ENCODE data around the gene ZNF454. TPM values are rescaled to one million over a fixed set of nuclear protein-coding genes. Genes with fewer than 3 reads are reported as not detected.

Gene ZNF454
- total and polyA plus RNA-seq, 5 experiments from 2014 or later: 0.33 to 0.49 TPM; not detected in 3

DNA sequence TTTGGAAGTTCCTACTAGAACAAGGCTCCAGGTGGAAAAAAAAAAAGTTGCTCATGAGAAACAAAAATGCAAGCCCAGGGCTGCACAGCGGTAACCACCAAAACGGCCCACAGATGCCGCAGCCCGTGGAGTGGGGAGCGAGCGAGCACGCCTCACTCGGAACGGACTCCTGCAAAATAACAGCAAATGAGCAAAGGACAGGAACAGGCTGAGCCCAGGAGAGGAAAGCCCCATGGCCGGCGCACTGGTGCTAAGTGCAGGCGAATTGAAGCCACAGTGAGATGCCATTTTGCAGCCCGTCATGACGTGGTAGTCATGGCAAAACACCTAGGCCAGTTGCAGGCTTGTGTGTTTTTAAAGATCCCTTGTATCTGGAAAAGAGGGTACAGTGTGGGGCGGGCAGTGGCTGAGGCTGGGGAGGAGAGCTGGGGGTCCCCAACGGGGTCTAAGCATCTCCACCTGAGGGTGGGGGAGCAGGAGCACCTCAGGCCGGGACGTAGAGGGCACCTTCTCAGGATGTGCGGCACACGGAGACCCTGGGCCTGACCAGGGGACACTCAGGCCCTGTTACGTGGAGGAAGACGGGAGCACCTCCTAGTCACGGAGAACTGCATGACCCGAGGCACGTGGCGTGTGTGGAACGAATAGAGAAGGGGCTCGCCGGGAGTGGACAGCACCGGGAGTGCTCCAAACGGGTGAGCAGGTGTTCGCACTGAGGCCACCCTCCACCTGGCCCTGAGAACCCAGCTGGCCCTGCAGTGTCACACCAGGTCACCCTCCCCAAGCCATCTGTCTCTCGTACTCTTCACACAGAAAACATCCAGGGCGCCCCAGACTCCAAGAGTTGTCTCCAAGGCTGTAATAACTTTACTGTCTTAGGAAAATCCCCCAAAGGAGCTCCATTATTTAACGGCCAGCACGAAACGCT lies 43.4 kb downstream of the ZNF454 start:
- DNase-seq (no peak), ATAC-seq (no peak)
- Mint-ChIP-seq H3K9me3 (peaks cover 0 to 61% (median 48%) of the 10 kb centered on the region in 9 donors), H3K4me1 (no peaks in the 10 kb centered on the region), H3K4me3 (no peak overlapping the region), H3K36me3 (peaks cover 0 to 19% (median 4%) of the 10 kb centered on the region in 3 donors), H3K27me3 (peaks cover 0 to 2% (median 0%) of the 10 kb centered on the region in 5 donors), H3K27ac (no peak overlapping the region)
- POLR2A ChIA-PET: no interaction called here

GRCh38 chr5:178986326-178986960 lies 45.4 kb downstream of the ZNF454 start:
- Mint-ChIP-seq H3K4me1 (no peaks in the 10 kb centered on the region), H3K4me3 (no peak overlapping the region), H3K27ac (no peak overlapping the region), H3K9me3 (peaks cover 0 to 57% (median 32%) of the 10 kb centered on the region in 9 donors), H3K27me3 (peaks cover 0 to 2% (median 0%) of the 10 kb centered on the region in 5 donors), H3K36me3 (peaks cover 0 to 8% (median 0%) of the 10 kb centered on the region in 3 donors)
- DNase-seq: no peak
- POLR2A ChIA-PET: no interaction called here
- no peak for ATAC-seq

GRCh38 chr5:178988436-178989220 lies 47.6 kb downstream of the ZNF454 start:
- no peak overlapping the region for H3K4me3 Mint-ChIP-seq
- ATAC-seq: no peak
- peaks cover 0 to 5% (median 0%) of the 10 kb centered on the region in 3 donors for H3K36me3 Mint-ChIP-seq
- DNase-seq: no peak
- H3K27ac Mint-ChIP-seq: no peak overlapping the region
- H3K4me1 Mint-ChIP-seq: peaks cover 0 to 8% (median 2%) of the 10 kb centered on the region in 4 donors
- POLR2A ChIA-PET: no interaction called here
- peaks cover 0 to 38% (median 16%) of the 10 kb centered on the region in 9 donors for H3K9me3 Mint-ChIP-seq
- H3K27me3 Mint-ChIP-seq: peaks cover 9 to 22% (median 20%) of the 10 kb centered on the region in 5 donors

DNA sequence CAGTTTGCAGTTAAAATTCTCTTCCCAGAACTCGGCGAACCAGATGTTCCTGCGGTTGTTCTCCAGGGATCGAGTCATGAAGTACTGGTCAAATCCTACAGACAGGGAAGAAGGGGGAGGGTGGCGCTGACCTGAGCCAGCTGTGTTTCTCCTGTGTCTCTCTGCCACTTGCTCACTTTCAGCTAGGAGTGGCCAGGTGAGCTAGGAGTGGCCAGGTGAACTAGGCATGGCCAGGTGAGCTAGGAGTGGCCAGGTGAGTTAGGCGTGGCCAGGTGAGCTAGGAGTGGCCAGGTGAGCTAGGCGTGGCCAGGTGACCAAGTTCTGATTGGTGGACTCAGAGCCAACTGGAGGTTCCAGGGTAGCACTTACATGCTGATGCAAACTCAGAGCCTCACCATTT lies 48.3 kb downstream of the ZNF454 start:
- no peak overlapping the region for H3K4me3 Mint-ChIP-seq
- H3K36me3 Mint-ChIP-seq: peaks cover 0 to 5% (median 0%) of the 10 kb centered on the region in 3 donors
- ATAC-seq: no peak
- H3K27me3 Mint-ChIP-seq: peaks cover 10 to 27% (median 24%) of the 10 kb centered on the region in 5 donors
- H3K4me1 Mint-ChIP-seq: peaks cover 0 to 12% (median 2%) of the 10 kb centered on the region in 4 donors
- H3K27ac Mint-ChIP-seq: no peak overlapping the region
- H3K9me3 Mint-ChIP-seq: peaks cover 0 to 35% (median 16%) of the 10 kb centered on the region in 9 donors
- POLR2A ChIA-PET: no interaction called here
- no peak for DNase-seq

DNA sequence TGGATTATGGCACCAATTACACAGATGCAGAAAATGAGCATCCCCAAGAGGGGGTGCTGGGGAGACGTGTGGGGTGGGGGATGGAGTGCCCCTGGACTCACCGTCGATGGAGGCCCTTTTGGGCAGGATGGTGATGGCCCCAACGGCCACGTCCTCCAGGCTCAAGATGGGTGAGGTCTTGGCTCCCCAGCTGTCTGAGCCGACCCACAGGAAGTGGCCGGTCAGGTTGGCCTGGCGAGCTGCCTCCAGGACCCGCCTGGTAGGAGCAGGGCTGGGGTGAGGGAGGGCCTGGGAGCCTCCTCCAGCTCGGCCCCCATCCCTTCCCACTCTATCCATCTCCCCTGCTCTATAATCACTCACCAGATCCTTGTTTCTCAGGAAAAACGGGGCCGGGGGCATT lies 49.5 kb downstream of the ZNF454 start:
- Mint-ChIP-seq H3K4me1 (peaks cover 2 to 12% (median 4%) of the 10 kb centered on the region in 4 donors), H3K4me3 (no peak overlapping the region), H3K9me3 (peaks cover 0 to 30% (median 16%) of the 10 kb centered on the region in 9 donors), H3K27me3 (peaks cover 12 to 32% (median 29%) of the 10 kb centered on the region in 5 donors), H3K27ac (no peak overlapping the region), H3K36me3 (peaks cover 0 to 5% (median 0%) of the 10 kb centered on the region in 3 donors)
- POLR2A ChIA-PET: no interaction called here
- no peak for DNase-seq
- no peak for ATAC-seq

DNA sequence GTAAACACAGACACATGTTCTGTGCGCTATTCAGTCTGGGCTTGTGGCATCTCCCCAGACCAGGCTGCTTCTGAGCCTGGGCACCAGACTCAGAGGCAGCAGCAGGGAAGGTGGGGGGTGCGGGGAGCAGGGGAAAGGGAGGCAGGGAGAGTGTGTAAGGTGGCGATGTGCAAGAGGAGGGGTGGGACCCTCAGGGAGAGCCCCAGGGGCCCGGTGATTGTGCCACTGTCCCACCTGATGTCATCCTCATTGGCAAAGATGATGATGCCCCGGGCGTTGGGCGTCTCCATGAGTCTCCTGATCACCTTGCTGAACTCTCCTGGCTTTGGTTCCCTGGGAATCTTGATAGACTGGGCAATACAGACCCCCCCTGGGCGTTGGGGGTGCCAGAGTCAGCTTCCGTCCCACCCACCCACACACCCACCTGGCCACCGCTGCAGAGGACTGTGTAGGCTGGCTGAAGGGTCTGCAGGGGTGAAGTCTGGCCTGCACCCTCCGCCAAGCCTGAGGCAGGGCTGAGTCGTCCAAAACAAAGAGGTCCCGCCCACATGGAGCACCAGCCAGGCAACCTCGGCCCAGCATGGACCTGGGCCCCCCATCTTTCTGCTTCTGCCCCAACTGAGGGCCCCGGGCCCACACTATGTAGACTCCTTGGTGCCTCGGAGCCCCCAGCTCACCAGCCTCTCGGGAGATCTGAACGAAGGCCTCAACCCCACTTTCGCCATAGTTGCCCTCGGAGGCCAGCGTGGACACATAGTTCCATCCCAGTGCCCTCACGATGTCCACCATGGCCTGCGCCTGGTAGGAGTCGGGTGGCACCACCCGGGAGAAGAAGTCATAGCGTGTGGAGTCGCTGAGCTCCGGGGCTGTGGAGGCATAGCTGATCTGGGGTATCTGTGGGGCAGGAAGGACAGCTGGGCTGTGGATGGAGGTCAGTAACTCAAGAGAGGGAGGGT lies 50.5 kb downstream of the ZNF454 start:
- ATAC-seq (no peak), DNase-seq (no peak)
- Mint-ChIP-seq H3K4me3 (no peak overlapping the region), H3K9me3 (peaks cover 0 to 29% (median 16%) of the 10 kb centered on the region in 9 donors), H3K36me3 (peaks cover 0 to 5% (median 0%) of the 10 kb centered on the region in 3 donors), H3K27ac (no peak overlapping the region), H3K27me3 (peaks cover 16 to 42% (median 34%) of the 10 kb centered on the region in 5 donors), H3K4me1 (peaks cover 3 to 12% (median 5%) of the 10 kb centered on the region in 4 donors)
- POLR2A ChIA-PET: no interaction called here

DNA sequence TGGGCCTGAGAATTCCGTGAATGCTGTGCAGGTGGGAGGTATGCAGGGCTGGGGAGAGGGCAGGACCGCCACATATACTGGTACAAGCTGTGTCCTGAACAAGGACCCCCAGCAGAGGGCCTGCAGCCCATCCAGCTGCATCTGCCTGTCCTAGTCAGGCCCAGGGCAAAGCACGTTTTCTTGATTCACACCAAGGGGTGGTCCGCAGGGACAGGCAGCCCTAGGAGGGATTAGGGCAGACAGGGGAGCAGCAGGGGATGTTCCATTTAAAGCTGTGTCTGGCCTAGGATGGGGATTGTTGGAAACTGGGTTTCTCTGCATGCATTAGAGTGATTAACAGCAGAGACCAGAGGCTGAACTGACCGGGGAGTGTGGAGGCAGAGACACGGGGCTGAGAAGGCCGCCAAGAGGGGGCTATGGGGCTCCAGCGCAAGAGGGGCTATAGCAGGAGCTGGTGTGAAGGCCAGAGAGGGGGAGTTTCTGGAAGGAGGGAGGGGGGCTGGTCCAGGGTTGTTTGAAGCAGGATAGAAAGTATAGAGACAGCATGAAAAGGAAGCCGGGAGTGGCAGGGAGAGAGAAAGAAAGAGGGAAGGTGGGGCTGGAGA lies 51.4 kb downstream of the ZNF454 start:
- Mint-ChIP-seq H3K9me3 (peaks cover 0 to 24% (median 11%) of the 10 kb centered on the region in 9 donors), H3K27ac (no peak overlapping the region), H3K4me1 (peaks cover 3 to 12% (median 5%) of the 10 kb centered on the region in 4 donors), H3K4me3 (peak overlapping the region in 2 of 10 donors; percentile 27 to 39), H3K36me3 (peaks cover 0 to 5% (median 0%) of the 10 kb centered on the region in 3 donors), H3K27me3 (peaks cover 17 to 51% (median 34%) of the 10 kb centered on the region in 5 donors)
- ATAC-seq (no peak), DNase-seq (no peak)
- POLR2A ChIA-PET: no interaction called here

- H3K27me3 Mint-ChIP-seq: peaks cover 15 to 51% (median 35%) of the 10 kb centered on the region in 5 donors
- no peak overlapping the region for H3K27ac Mint-ChIP-seq
- no peak for DNase-seq
- peaks cover 0 to 21% (median 3%) of the 10 kb centered on the region in 9 donors for H3K9me3 Mint-ChIP-seq
- no peak for ATAC-seq
- H3K4me3 Mint-ChIP-seq: peak overlapping the region in 2 of 10 donors; percentile 44 to 52
- peaks cover 0 to under 1% (median 0%) of the 10 kb centered on the region in 3 donors for H3K36me3 Mint-ChIP-seq
- H3K4me1 Mint-ChIP-seq: peaks cover 3 to 12% (median 5%) of the 10 kb centered on the region in 4 donors
- POLR2A ChIA-PET: no interaction called here
Measured at GRCh38 chr5:178993236-178993765, 52.3 kb downstream of the ZNF454 start.

GRCh38 chr5:178993955-178994579 lies 53.1 kb downstream of the ZNF454 start:
- DNase-seq (no peak), ATAC-seq (no peak)
- peaks cover 3 to 12% (median 5%) of the 10 kb centered on the region in 4 donors for H3K4me1 Mint-ChIP-seq
- peaks cover 0 to 3% (median 0%) of the 10 kb centered on the region in 3 donors for H3K36me3 Mint-ChIP-seq
- H3K9me3 Mint-ChIP-seq: peaks cover 0 to 18% (median 3%) of the 10 kb centered on the region in 9 donors
- H3K27me3 Mint-ChIP-seq: peaks cover 15 to 56% (median 38%) of the 10 kb centered on the region in 5 donors
- H3K4me3 Mint-ChIP-seq: peak overlapping the region in 2 of 10 donors; percentile 30 to 44
- H3K27ac Mint-ChIP-seq: no peak overlapping the region
- POLR2A ChIA-PET: no interaction called here

GRCh38 chr5:178994580-178995340 lies 53.8 kb downstream of the ZNF454 start, which contains the start of gene GRM6:
Gene GRM6, minus strand, starts transcription at chr5:178995320. Its CDS starts 376 bp downstream, at chr5:178994944.
- Mint-ChIP-seq H3K4me1 (peaks cover 3 to 12% (median 5%) of the 10 kb centered on the region in 4 donors), H3K27ac (no peak within 1 kb of the TSS), H3K9me3 (peaks cover 0 to 12% (median 3%) of the 10 kb centered on the region in 9 donors), H3K4me3 (peak within 1 kb of the TSS in 4 of 10 donors; percentile 22 to 60 (median 34)), H3K36me3 (peaks cover 0 to 3% (median 0%) of the 10 kb centered on the region in 3 donors), H3K27me3 (peaks cover 15 to 58% (median 38%) of the 10 kb centered on the region in 5 donors)
- ATAC-seq (no peak), DNase-seq (no peak)
- POLR2A ChIA-PET: no interaction called here
